Osteocyte (in vitro differentiated cells): ENCODE measurements around the gene HIKESHI. TPM values are rescaled to one million over a fixed set of nuclear protein-coding genes. Genes with fewer than 3 reads are reported as not detected.
"Not testable (repeated sequence)": the region's sequence is repeated elsewhere in the genome, so short reads cannot be mapped to it uniquely, and the experiment has no call there.

ENCODE experiments used
- DNase-seq: peaks from one replicate; pipeline ENCODE4 v3.0.0; 2021; ENCODE audit warnings: mixed read lengths; ENCODE audit not compliant: unreplicated experiment; ENCODE audit errors: extremely low spot score
- H3K27ac Mint-ChIP-seq: one replicate; pipeline ENCODE4 v1.8.0; 2021; ENCODE audit warnings: mild to moderate bottlenecking, mixed read lengths; ENCODE audit not compliant: unreplicated experiment
- H3K27me3 Mint-ChIP-seq: one replicate; pipeline ENCODE4 v1.8.0; 2021; ENCODE audit warnings: mixed read lengths; ENCODE audit not compliant: unreplicated experiment
- H3K36me3 Mint-ChIP-seq: one replicate; pipeline ENCODE4 v1.8.0; 2021; ENCODE audit warnings: mixed read lengths; ENCODE audit not compliant: unreplicated experiment
- H3K4me1 Mint-ChIP-seq: one replicate; pipeline ENCODE4 v1.8.0; 2021; ENCODE audit warnings: mixed read lengths; ENCODE audit not compliant: unreplicated experiment
- H3K4me3 Mint-ChIP-seq: one replicate; pipeline ENCODE4 v1.8.0; 2021; ENCODE audit warnings: mild to moderate bottlenecking, moderate library complexity, mixed read lengths; ENCODE audit not compliant: unreplicated experiment
- H3K9me3 Mint-ChIP-seq: one replicate; pipeline ENCODE4 v1.8.0; 2021; ENCODE audit warnings: mixed read lengths; ENCODE audit not compliant: unreplicated experiment
- total RNA-seq: library from RNA; stranded (reverse); gene quantifications from 2 replicates; pipeline ENCODE4 v1.2.1, GENCODE V29; 2021
- TF ChIP-seq, protein P1 (sequence below): fragments of 200-600 bp; sonication (generic); IDR thresholded peaks from 2 replicates; pipeline ENCODE4 v1.5.0; 2021; ENCODE audit warnings: antibody characterized with exemption, mild to moderate bottlenecking, moderate library complexity

HIKESHI gene
- total RNA-seq, 1 donor from 2014 or later: 38.8 TPM

DNA sequence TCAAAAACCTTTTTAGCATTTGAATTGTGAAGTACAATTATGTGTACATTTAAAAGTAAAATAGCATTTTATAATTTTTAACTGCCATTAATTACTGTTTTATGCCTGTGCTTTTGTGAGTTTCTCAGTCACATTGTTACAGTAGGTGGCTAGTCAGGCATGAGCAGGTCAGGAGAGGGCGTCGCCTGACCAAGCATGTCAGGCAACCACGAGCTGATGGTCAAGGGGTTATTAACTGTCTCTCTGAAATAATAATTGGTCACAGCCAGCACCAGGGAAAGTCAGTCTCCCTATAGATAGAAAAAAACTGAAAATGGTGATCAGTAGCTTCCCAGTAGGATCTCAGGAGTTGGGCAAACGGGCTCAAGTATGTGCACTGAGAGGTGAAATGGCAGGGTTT lies 53.2 kb downstream of the HIKESHI start:
- no peak overlapping the region for H3K27ac Mint-ChIP-seq
- no peaks in the 10 kb centered on the region for H3K27me3 Mint-ChIP-seq
- H3K9me3 Mint-ChIP-seq: no peaks in the 10 kb centered on the region
- TF ChIP-seq, protein P1, sequence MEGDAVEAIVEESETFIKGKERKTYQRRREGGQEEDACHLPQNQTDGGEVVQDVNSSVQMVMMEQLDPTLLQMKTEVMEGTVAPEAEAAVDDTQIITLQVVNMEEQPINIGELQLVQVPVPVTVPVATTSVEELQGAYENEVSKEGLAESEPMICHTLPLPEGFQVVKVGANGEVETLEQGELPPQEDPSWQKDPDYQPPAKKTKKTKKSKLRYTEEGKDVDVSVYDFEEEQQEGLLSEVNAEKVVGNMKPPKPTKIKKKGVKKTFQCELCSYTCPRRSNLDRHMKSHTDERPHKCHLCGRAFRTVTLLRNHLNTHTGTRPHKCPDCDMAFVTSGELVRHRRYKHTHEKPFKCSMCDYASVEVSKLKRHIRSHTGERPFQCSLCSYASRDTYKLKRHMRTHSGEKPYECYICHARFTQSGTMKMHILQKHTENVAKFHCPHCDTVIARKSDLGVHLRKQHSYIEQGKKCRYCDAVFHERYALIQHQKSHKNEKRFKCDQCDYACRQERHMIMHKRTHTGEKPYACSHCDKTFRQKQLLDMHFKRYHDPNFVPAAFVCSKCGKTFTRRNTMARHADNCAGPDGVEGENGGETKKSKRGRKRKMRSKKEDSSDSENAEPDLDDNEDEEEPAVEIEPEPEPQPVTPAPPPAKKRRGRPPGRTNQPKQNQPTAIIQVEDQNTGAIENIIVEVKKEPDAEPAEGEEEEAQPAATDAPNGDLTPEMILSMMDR: no peak
- no peak for DNase-seq
- H3K36me3 Mint-ChIP-seq: peaks cover under 1% of the 10 kb centered on the region
- peaks cover 4% of the 10 kb centered on the region for H3K4me1 Mint-ChIP-seq
- H3K4me3 Mint-ChIP-seq: no peak overlapping the region

DNA sequence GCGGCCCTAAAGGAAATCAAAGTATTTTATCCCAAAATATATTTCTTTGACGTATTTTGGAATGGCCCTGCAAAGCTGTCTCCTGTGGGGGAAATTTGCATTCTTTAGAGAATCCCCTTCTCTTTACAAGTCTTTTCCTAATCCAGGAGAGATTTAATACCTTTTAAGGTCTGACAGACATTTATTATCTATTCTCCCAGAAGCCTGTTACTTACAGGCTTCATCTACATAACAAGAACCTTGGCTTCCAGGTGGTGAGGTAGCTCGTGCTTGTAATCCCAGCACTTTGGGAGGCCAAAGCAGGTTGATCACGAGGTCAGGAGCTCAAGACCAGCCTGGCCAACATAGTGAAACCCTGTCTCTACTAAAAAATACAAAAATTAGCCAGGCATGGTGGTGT lies 55.4 kb downstream of the HIKESHI start:
- not testable (repeated sequence) for H3K9me3 Mint-ChIP-seq, DNase-seq, H3K36me3 Mint-ChIP-seq, H3K4me1 Mint-ChIP-seq, H3K27me3 Mint-ChIP-seq, H3K4me3 Mint-ChIP-seq, H3K27ac Mint-ChIP-seq

DNA sequence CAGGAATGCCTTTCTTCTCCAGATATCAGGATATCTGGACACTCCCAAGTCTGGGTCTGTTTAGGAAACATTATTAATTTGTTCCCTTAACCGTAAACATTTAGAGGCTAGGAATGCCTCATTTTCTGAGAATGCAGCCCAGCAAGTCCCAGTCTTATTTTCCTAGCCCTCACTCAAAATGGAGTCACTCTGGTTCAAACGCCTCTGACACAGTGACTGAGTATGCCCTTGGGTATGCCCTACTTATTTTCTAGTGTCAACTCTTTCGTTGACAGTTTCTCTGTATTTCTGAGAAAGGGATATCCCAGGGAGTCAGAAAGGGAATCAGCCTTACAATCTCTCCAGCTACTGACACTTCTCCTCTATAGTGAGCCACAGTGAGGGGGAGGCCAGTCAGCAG lies 56.7 kb downstream of the HIKESHI start:
- Mint-ChIP-seq H3K9me3 (peaks cover 7% of the 10 kb centered on the region), H3K27ac (no peak overlapping the region), H3K4me3 (no peak overlapping the region), H3K4me1 (peaks cover 7% of the 10 kb centered on the region), H3K36me3 (no peaks in the 10 kb centered on the region), H3K27me3 (no peaks in the 10 kb centered on the region)
- TF ChIP-seq, protein P1: no peak
- DNase-seq: no peak

DNA sequence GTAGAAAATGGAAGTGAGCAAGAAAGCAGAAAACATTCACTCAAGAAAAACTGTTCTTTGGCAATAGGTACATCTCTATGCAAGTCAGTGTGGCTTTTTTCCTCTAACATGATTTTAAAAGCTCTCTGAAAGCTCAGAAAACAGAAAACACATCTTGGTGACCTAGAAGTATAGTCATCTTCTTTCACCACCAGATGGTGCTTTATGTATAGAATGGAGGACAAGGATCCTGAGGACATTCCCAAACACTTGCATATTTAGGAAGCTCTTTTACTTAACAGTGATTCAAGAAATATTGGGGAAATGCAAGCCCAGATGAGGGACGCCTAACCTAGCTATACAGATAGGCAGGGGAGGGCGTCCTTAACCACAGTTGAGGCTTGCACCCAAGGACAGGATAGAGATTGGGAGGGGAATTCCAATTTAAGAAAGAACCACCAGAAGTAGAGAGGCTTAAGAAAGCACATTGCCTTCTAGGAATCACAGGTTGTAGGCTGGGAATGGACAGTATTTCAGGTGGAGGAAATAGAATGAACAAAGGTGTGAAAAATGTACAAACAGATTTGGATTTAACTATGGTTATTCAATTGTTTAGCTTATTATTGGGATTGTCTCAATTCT lies 58.8 kb downstream of the HIKESHI start:
- H3K27ac Mint-ChIP-seq: no peak overlapping the region
- H3K4me1 Mint-ChIP-seq: peaks cover 7% of the 10 kb centered on the region
- H3K9me3 Mint-ChIP-seq: peaks cover 12% of the 10 kb centered on the region
- H3K27me3 Mint-ChIP-seq: no peaks in the 10 kb centered on the region
- H3K36me3 Mint-ChIP-seq: no peaks in the 10 kb centered on the region
- no peak for DNase-seq
- TF ChIP-seq, protein P1: peak; percentile 69
- H3K4me3 Mint-ChIP-seq: no peak overlapping the region

DNA sequence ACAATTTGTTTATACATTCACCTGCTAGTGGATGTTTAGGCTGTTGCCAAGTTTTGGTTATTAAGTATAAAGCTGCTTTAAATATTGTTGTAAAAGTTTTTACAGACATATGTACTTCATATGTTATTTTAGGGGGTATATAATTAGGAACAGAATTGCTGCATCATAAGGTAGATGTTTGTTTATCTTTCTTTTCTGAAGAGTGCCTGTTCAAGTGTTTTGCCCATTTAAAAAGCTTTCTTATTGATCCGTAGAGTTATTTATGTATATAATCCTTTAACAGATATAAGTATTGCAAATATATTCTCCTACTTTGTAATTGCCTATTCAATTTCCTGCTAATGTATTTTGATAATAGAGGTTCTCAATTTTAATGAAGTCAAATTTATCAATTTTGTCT lies 61.4 kb downstream of the HIKESHI start:
- Mint-ChIP-seq H3K27ac (no peak overlapping the region), H3K27me3 (no peaks in the 10 kb centered on the region), H3K36me3 (no peaks in the 10 kb centered on the region)

More for the DNA sequence above, 61.4 kb downstream of the HIKESHI start:
- DNase-seq: no peak
- H3K4me1 Mint-ChIP-seq: peaks cover 7% of the 10 kb centered on the region
- peaks cover 12% of the 10 kb centered on the region for H3K9me3 Mint-ChIP-seq
- TF ChIP-seq, protein P1: no peak
- no peak overlapping the region for H3K4me3 Mint-ChIP-seq
